Activated naive CD8-positive, alpha-beta T cell treated with anti-CD3 and anti-CD28 coated beads, Interleukin-2, amount 10 ng/mL, durations not matched to agents 7 days and 5 days (primary cell): ENCODE results near the gene MS4A15. TPM values are rescaled to one million over a fixed set of nuclear protein-coding genes. Genes with fewer than 3 reads are reported as not detected.
"Not testable (repeated sequence)": the region's sequence is repeated elsewhere in the genome, so short reads cannot be mapped to it uniquely, and the experiment has no call there.

Source experiments
- ATAC-seq: fragments of 150-1000 bp; cut with Tn5 transposase; one replicate; pipeline ENCODE4 v1.10.0; 2021; ENCODE audit warnings: low read depth, moderate library complexity
- POLR2A ChIA-PET: fragments of 350-600 bp; sonication (Branson Sonifier 250); formaldehyde crosslinking; loops from one replicate; lab custom pipeline; 2021; ENCODE audit warnings: antibody characterized with exemption; lab: Charles Lee
- DNase-seq: peaks from one replicate; pipeline ENCODE4 v3.0.0; 2021
- H3K27ac Mint-ChIP-seq: one replicate; pipeline ENCODE4 v1.8.0; 2022; ENCODE audit warnings: mild to moderate bottlenecking, mixed read lengths
- H3K27me3 Mint-ChIP-seq: one replicate; pipeline ENCODE4 v1.8.0; 2022; ENCODE audit warnings: mild to moderate bottlenecking, moderate library complexity, mixed read lengths
- H3K36me3 Mint-ChIP-seq: one replicate; pipeline ENCODE4 v1.8.0; 2021; ENCODE audit warnings: mild to moderate bottlenecking, mixed read lengths
- H3K4me1 Mint-ChIP-seq: one replicate; pipeline ENCODE4 v1.8.0; 2021; ENCODE audit warnings: mixed read lengths
- H3K4me3 Mint-ChIP-seq: one replicate; pipeline ENCODE4 v1.8.0; 2022; ENCODE audit warnings: mild to moderate bottlenecking, moderate library complexity, mixed read lengths
- H3K9me3 Mint-ChIP-seq: one replicate; pipeline ENCODE4 v1.8.0; 2021; ENCODE audit warnings: mixed read lengths
- total RNA-seq, 2 experiments: library from RNA; stranded (reverse); gene quantifications; one replicate each; pipeline ENCODE4 v1.2.3, GENCODE V29; 2021

Gene MS4A15, protein sequence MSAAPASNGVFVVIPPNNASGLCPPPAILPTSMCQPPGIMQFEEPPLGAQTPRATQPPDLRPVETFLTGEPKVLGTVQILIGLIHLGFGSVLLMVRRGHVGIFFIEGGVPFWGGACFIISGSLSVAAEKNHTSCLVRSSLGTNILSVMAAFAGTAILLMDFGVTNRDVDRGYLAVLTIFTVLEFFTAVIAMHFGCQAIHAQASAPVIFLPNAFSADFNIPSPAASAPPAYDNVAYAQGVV
- not detected for total RNA-seq

DNA sequence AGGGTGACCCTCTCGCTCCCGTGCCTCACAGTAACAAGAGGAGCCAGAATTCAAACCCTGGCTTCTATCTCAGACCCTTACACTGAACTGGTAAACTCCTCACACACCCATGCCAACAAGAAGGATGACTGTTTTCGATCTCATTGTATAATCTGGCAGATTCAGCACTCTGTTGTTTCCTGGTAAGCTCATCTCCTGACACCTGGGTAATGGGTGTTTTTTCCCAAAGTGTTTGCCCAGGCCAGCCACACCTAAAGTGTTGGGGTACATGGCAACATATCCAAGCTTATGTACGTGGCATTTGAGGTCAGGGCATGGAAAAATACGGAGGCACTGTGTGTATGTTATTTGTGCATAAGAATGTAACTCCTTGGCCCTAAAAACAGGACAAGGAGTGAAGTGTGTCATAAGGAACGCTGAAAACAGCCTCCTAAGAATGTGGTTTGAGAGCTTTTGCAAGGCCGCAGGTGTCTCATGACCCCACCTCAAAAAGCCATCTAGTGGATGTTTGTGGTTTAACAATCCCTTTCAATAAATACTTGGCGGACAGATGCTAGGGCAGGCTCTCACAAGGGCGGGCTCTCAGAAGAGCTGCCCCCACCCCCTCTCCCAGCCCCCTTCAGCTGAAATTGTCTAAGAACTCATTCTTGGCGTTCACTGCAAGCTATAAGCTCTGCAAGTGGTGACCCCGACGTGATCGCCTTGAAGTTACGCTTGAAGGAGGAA lies at the start of gene MS4A15:
MS4A15 (plus strand) TSS at position 561 of the 726 bp plus-strand sequence. CDS start 6,867 bp downstream, outside the sequence.
- Mint-ChIP-seq H3K36me3 (no peaks in the 10 kb centered on the region), H3K9me3 (no peaks in the 10 kb centered on the region), H3K27me3 (peaks cover 55% of the 10 kb centered on the region), H3K4me3 (no peak within 1 kb of the TSS), H3K4me1 (no peaks in the 10 kb centered on the region), H3K27ac (no peak within 1 kb of the TSS)
- ATAC-seq (no peak), DNase-seq (no peak)
- POLR2A ChIA-PET: no interaction called here

DNA sequence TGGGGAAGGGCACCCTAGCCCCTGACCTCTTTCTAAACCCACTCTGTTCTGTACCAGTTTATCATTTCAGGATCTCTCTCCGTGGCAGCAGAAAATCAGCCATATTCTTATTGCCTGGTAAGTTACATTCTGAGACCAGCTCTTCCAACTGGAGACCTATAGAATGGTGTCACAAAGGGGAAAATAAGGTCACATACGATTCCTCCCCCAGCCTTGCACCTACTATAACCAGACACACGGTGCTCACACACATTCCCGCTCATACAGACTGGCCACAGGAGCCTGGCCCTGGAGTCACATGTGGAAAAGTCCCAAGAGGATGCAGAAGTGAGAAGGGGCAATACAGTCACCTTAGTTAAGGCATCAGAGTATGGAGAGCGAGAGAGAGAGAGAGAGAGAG lies 49.7 kb upstream of the MS4A15 start:
- H3K36me3 Mint-ChIP-seq: no peaks in the 10 kb centered on the region
- H3K4me1 Mint-ChIP-seq: no peaks in the 10 kb centered on the region
- H3K27ac Mint-ChIP-seq: no peak overlapping the region
- ATAC-seq (no peak), DNase-seq (no peak)
- H3K4me3 Mint-ChIP-seq: no peak overlapping the region
- H3K9me3 Mint-ChIP-seq: no peaks in the 10 kb centered on the region
- POLR2A ChIA-PET: no interaction called here
- peaks cover 5% of the 10 kb centered on the region for H3K27me3 Mint-ChIP-seq

DNA sequence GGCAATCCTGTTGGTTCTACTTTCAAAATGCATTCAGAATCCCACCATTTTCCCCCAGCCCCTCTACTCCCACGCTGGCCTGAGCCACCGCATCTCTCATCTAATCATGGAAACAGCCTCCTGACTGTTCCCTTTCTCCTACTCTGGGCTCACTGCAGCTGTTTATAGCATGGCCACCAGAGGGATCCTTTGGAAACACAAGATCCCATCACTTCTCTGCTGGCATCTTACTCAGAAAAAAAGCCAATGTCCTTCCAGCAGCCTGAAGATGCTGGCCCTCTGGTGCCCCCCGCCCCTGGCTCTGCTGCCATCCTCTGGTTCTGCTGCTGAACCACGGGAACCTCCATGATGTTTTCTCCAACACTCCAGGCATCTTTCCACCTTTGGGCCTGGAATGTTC lies 46.2 kb upstream of the MS4A15 start:
- Mint-ChIP-seq H3K9me3 (no peaks in the 10 kb centered on the region), H3K27me3 (peaks cover 5% of the 10 kb centered on the region), H3K27ac (no peak overlapping the region), H3K36me3 (no peaks in the 10 kb centered on the region), H3K4me3 (no peak overlapping the region), H3K4me1 (no peaks in the 10 kb centered on the region)
- no peak for DNase-seq
- no peak for ATAC-seq
- POLR2A ChIA-PET: no interaction called here

DNA sequence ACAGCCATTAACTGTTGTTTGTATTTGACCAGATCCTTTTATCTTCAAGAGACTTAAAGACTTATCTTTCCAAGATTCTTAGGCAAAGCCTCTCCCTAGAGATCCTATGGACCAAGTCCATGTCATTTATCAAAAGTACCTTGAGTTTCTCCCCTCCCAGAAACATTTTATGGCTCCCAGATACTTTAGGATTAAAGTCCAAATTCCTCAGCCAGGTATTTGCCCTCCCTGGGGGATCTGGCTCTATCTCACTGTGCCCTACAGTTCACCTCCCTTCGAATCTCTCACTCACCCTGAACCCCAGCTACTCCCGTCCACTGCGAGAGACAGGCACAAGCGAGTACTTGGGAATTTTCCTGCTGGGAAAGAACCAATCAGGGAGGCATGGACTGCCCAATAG lies 45.4 kb upstream of the MS4A15 start:
- H3K4me3 Mint-ChIP-seq: no peak overlapping the region
- no peaks in the 10 kb centered on the region for H3K4me1 Mint-ChIP-seq
- ATAC-seq (no peak), DNase-seq (no peak)
- no peaks in the 10 kb centered on the region for H3K36me3 Mint-ChIP-seq
- H3K27me3 Mint-ChIP-seq: peaks cover 5% of the 10 kb centered on the region
- H3K27ac Mint-ChIP-seq: no peak overlapping the region
- POLR2A ChIA-PET: no interaction called here
- H3K9me3 Mint-ChIP-seq: no peaks in the 10 kb centered on the region

DNA sequence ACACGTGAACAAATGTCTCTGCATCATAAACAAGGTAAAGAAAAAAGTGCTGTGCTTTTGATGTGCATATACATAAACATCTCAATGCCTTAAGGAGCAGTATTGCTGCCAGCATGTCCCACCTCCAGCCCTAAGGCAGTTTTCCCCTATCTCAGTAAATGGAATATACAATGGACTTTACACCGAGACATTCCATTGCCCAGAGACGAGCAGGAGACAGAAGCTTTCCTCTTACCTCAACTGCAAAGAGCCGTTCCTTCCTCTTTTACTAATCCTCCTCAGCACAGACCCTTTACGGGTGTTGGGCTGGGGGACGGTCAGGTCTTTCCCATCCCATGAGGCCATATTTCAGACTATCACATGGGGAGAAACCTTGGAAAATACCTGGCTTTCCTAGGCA lies 43.2 kb upstream of the MS4A15 start:
- H3K27ac Mint-ChIP-seq, ATAC-seq, DNase-seq, H3K4me3 Mint-ChIP-seq, POLR2A ChIA-PET, H3K4me1 Mint-ChIP-seq, H3K36me3 Mint-ChIP-seq, H3K9me3 Mint-ChIP-seq, H3K27me3 Mint-ChIP-seq: not testable (repeated sequence)

DNA sequence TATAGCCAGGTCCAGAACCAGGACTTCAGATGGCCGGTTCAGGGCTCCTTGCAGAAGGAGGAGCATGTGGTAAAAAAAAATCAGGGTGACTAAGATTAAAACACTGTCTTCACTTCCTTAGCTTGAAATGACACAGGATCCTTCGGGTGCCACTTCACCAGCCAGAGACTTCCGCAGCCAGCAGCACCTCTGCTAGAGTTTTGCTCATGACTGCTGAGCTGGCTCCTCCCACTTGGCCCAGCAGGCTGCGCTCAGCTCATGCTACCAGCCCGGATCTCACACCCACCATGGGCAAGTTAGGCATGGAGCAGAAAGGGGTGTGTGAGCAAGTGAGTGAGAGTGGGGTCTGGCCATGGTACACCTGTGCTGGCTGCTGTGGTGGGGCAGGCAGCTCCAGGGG lies 38.7 kb upstream of the MS4A15 start:
- ATAC-seq (no peak), DNase-seq (no peak)
- Mint-ChIP-seq H3K27me3 (peaks cover 7% of the 10 kb centered on the region), H3K9me3 (no peaks in the 10 kb centered on the region), H3K4me3 (no peak overlapping the region), H3K4me1 (no peaks in the 10 kb centered on the region), H3K27ac (no peak overlapping the region), H3K36me3 (no peaks in the 10 kb centered on the region)
- POLR2A ChIA-PET: no interaction called here

DNA sequence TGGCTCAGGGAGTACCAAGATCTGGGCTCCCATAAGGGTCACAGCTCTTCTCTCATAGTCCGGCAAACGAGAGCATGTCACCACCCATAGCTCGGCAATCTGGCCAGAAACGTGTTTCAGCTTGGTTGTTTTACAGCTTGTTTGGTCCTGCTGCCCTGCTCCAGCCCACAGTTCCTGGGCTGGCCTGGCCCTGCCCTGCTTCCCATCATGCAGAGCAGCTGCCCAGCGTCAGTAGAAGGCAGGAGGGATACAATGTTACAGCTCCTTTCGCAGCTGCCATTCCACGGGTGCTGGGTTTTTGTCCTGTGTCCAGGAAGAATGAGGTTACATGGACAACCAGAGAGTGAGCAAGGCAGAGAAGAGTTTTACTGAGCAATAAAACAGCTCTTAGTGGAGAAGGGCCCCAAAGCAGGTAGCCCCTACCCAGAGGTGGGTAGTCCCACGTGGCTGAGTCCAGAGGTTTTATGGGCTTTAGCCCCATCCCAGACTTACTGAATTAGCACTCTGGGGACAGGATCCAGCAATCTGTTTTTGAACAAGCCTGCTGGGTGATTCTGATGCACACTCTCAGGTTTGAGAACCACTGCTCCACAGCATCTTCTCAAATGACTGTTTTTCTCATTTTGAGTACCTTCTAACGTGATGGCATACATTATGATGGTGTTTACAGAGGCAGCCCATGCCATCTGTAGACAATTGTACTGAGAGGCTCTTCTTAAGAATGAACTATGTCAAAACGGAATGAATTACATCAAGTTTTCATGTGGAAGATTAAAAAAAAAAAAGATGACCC lies 37.9 kb upstream of the MS4A15 start:
- no peak overlapping the region for H3K27ac Mint-ChIP-seq
- no peaks in the 10 kb centered on the region for H3K4me1 Mint-ChIP-seq
- H3K9me3 Mint-ChIP-seq: no peaks in the 10 kb centered on the region
- POLR2A ChIA-PET: no interaction called here
- H3K36me3 Mint-ChIP-seq: no peaks in the 10 kb centered on the region
- H3K4me3 Mint-ChIP-seq: no peak overlapping the region
- peaks cover 7% of the 10 kb centered on the region for H3K27me3 Mint-ChIP-seq
- DNase-seq: no peak
- no peak for ATAC-seq

DNA sequence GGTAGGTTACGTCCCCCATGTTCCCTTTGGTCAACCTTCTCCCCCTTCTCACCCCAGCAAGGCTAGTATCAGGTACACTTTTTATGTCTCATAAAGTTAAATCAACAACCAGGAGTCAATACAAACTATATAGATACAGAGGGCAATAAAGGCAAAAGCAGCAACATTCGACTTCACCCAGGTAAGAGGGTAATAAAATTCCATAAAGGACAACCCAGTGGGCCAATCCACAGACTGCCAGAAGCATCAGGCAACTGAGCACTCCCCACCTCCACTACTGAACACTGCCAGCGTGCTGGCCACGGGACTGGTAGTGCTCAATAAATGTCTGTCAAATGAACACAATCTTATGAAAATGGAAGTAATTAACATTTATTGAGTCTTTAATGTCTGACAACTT lies 37.3 kb upstream of the MS4A15 start:
- ATAC-seq: no peak
- peaks cover 7% of the 10 kb centered on the region for H3K27me3 Mint-ChIP-seq
- no peak overlapping the region for H3K4me3 Mint-ChIP-seq
- H3K27ac Mint-ChIP-seq: no peak overlapping the region
- POLR2A ChIA-PET: no interaction called here
- DNase-seq: no peak
- no peaks in the 10 kb centered on the region for H3K36me3 Mint-ChIP-seq
- H3K9me3 Mint-ChIP-seq: no peaks in the 10 kb centered on the region
- no peaks in the 10 kb centered on the region for H3K4me1 Mint-ChIP-seq

DNA sequence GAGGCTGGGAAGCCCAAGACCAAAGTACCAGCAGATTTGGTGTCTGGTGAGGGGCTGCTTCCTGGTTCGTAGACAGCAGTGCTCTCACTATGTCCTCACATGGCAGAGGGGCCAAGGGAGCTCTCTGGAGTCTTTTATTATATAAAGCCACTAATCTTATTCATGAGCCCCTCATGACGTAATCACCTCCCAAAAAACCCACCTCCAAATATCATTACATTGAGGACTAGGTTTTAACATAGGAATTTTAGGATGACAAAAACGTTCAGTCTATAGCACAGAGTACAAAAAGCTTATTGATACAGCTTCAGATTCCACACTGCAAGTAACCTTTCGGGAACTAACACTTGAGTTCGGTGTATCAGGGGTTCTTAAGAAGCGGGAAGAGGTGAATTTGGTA lies 36.2 kb upstream of the MS4A15 start:
- Mint-ChIP-seq H3K36me3 (no peaks in the 10 kb centered on the region), H3K9me3 (no peaks in the 10 kb centered on the region), H3K27ac (no peak overlapping the region), H3K27me3 (peaks cover 7% of the 10 kb centered on the region), H3K4me1 (no peaks in the 10 kb centered on the region), H3K4me3 (no peak overlapping the region)
- POLR2A ChIA-PET: no interaction called here
- DNase-seq (no peak), ATAC-seq (no peak)

DNA sequence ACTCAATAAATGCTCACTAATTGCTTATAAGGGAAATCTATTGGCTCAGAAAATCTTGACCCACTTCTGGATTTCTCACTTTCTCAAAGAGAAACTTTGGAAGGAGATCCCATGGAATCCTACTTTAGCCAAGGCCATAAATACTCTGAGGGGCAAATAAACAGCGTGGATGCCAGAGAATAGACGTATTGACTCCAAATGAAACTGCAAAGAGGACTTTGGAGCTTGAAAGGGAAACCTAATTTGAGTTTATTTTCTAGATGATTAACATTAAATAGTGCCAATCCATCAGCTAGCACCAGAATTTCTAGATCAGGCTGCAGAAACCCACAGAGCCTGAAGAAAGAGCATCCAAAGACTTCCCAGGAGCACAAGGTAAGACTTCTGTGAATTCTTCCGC lies 32.2 kb upstream of the MS4A15 start, which contains the start of gene MS4A18:
MS4A18 (plus strand) TSS at position 301 of the 400 bp plus-strand sequence.
- DNase-seq (no peak), ATAC-seq (no peak)
- POLR2A ChIA-PET: no interaction called here
- no peaks in the 10 kb centered on the region for H3K9me3 Mint-ChIP-seq
- no peaks in the 10 kb centered on the region for H3K4me1 Mint-ChIP-seq
- no peak within 1 kb of the TSS for H3K27ac Mint-ChIP-seq
- H3K27me3 Mint-ChIP-seq: peaks cover 7% of the 10 kb centered on the region
- H3K4me3 Mint-ChIP-seq: no peak within 1 kb of the TSS
- no peaks in the 10 kb centered on the region for H3K36me3 Mint-ChIP-seq

DNA sequence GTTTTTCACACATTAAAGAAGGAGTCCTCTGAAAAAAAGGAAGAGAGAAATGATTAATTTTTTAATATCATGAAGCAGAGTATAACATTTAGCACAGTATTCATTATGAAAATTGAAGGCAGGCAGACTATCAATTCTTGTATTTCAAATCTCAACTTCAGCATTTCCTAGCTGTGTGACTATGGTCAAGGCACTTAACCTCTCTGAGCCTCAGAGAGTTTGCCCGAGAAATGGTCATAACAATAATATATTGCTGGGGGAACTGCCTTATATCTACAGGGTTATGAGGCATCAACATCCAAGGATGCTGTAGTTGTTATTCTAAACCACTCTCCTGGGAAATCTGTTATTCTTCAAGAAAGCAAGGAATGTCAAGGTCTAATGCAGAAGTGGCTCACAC lies 31.1 kb upstream of the MS4A15 start:
- no peaks in the 10 kb centered on the region for H3K4me1 Mint-ChIP-seq
- no peaks in the 10 kb centered on the region for H3K9me3 Mint-ChIP-seq
- POLR2A ChIA-PET: no interaction called here
- no peak overlapping the region for H3K4me3 Mint-ChIP-seq
- DNase-seq (no peak), ATAC-seq (no peak)
- H3K27me3 Mint-ChIP-seq: peaks cover 10% of the 10 kb centered on the region
- H3K36me3 Mint-ChIP-seq: no peaks in the 10 kb centered on the region
- H3K27ac Mint-ChIP-seq: no peak overlapping the region

DNA sequence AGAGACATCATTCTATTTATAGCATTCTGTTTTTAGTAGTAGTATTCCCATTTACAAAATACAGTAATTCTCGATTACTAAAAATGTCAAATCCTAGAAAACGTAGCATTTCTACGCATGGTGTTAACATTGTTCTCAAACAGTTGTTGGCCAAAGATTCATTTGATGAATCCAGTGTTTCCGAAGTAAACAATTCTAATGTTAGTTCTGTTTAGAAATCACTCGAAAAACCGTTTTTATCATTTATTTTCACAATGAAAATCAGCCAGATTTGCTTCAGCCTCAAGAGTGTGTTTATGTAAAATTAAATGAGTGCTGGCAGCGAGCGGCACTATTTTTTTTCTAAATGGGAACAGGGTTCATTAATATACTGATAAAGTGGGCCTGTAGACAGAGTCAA lies 25.1 kb upstream of the MS4A15 start:
- Mint-ChIP-seq H3K27me3 (peaks cover 10% of the 10 kb centered on the region), H3K4me1 (no peaks in the 10 kb centered on the region), H3K4me3 (no peak overlapping the region), H3K9me3 (no peaks in the 10 kb centered on the region), H3K27ac (no peak overlapping the region), H3K36me3 (no peaks in the 10 kb centered on the region)
- DNase-seq (no peak), ATAC-seq (no peak)
- POLR2A ChIA-PET: no interaction called here

DNA sequence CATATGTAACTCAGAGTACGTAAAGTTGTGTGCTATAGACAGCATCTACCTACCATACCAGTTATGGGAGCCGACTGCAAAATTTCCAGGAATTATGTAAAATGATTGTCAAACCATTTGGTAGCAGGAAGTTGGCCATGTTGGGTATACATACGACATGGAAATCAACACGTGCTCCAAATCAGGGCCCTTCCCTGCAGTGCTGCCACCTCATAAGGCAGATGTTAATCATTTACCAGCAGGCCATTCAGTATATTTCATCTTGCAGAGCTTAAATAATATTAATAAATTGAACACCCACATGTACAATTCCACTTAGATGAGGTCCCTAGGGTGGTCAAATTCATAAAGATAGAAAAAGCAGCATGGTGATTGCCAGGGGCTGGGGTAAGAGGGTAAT lies 22.4 kb upstream of the MS4A15 start:
- Mint-ChIP-seq H3K4me1 (no peaks in the 10 kb centered on the region), H3K36me3 (no peaks in the 10 kb centered on the region), H3K4me3 (no peak overlapping the region), H3K9me3 (no peaks in the 10 kb centered on the region), H3K27me3 (peaks cover 11% of the 10 kb centered on the region), H3K27ac (no peak overlapping the region)
- ATAC-seq: no peak
- POLR2A ChIA-PET: no interaction called here
- DNase-seq: no peak

DNA sequence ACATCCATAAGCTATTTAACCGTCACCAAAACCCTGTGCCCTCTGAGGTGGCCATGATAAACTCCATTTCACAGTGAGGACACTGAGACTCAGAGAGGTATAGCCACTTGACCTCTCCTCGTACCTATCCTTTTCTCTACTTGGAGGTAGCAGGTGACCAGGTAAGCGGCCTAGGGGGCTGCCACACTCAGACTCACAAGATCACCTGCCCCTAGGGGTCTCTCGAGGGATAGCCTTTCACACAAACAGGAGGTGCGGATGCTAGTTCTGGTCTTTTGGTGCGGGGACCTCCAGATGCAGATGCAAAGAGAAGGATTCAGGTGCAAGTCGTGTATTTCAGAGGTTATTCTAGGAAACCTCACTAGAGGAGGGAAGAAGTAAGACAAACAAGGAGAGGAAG lies 17.6 kb upstream of the MS4A15 start:
- ATAC-seq (no peak), DNase-seq (no peak)
- no peaks in the 10 kb centered on the region for H3K36me3 Mint-ChIP-seq
- no peak overlapping the region for H3K4me3 Mint-ChIP-seq
- POLR2A ChIA-PET: no interaction called here
- no peaks in the 10 kb centered on the region for H3K4me1 Mint-ChIP-seq
- peaks cover 5% of the 10 kb centered on the region for H3K27me3 Mint-ChIP-seq
- H3K9me3 Mint-ChIP-seq: no peaks in the 10 kb centered on the region
- no peak overlapping the region for H3K27ac Mint-ChIP-seq
